K562 (cell line): ENCODE results near the gene MORC1. TPM values are rescaled to one million over a fixed set of nuclear protein-coding genes. Genes with fewer than 3 reads are reported as not detected.
"Not testable (repeated sequence)": the region's sequence is repeated elsewhere in the genome, so short reads cannot be mapped to it uniquely, and the experiment has no call there.

ENCODE experiments used
- ATAC-seq: fragments of 200-7000 bp; cut with Tn5 transposase; 3 replicates; pipeline ENCODE4 v1.9.1; 2020; ENCODE audit warnings: moderate library complexity
- BruUV-seq: library from RNA; stranded (reverse); fragments of 400-500 nt; replicated peaks from 2 replicates; lab custom pipeline; 2021; lab: Mats Ljungman, UMichigan
- CTCF ChIA-PET: fragments of 300-600 bp; formaldehyde crosslinking; extraction: SDS; loops from one replicate; lab custom pipeline; 2021; ENCODE audit warnings: low intra/inter-chr PET ratio; lab: Yijun Ruan, JAX
- POLR2A ChIA-PET: fragments of 300-600, 350-650 bp; sonication (Branson Sonifier 250); formaldehyde crosslinking; extraction: SDS; loops from one replicate; lab custom pipeline; 2021; ENCODE audit warnings: antibody characterized with exemption, inconsistent platforms; lab: Yijun Ruan, JAX
- DNase-seq, 4 experiments: peaks; one replicate each; pipeline versions ENCODE4 v3.0.0 to v3.0.0-alpha.2; 2011 to 2018; ENCODE audit warnings: low spot score in 3 of 4, mixed read lengths in 3 of 4; ENCODE audit errors: extremely low read depth in 1 of 4
- FAIRE-seq: peaks from 2 replicates; lab custom pipeline; 2011; peaks lifted over from hg19 to GRCh38; lab: Jason Lieb, UNC
- H2AFZ ChIP-seq: 2 replicates; pipeline ENCODE4 v1.6.0; 2011; ENCODE audit warnings: low read depth, low read length, control low read depth, inconsistent platforms
- H3K27ac ChIP-seq: fragments of 200-600 bp; 3 replicates; pipeline ENCODE4 v1.8.0; 2011; ENCODE audit warnings: low read depth, mild to moderate bottlenecking, control low read depth, inconsistent platforms, low read length, moderate library complexity, mixed read lengths; ENCODE audit errors: extremely low read depth
- H3K27me3 ChIP-seq, 2 experiments: fragments of 300-600 bp in 1 of 2; 2 replicates in 1 of 2; 3 replicates in 1 of 2; pipeline versions ENCODE4 v1.6.0 to v1.8.0; 2011; ENCODE audit warnings: inconsistent platforms in 2 of 2, low read length in 2 of 2, mild to moderate bottlenecking in 1 of 2, mixed read lengths in 1 of 2, moderate library complexity in 1 of 2; ENCODE audit not compliant: control insufficient read depth in 2 of 2, insufficient read depth in 2 of 2
- H3K36me3 ChIP-seq: fragments of 300-600 bp; 3 replicates; pipeline ENCODE4 v1.8.0; 2011; ENCODE audit warnings: mild to moderate bottlenecking, low read length, inconsistent platforms; ENCODE audit not compliant: control insufficient read depth, insufficient read depth
- H3K4me1 ChIP-seq, 2 experiments: fragments of 200-600 bp in 1 of 2; replicated peaks in 1 of 2; 2 replicates in 1 of 2; 3 replicates in 1 of 2; pipeline versions ENCODE4 v1.5.1 to v1.8.0; 2011; ENCODE audit warnings: inconsistent platforms in 2 of 2, low read length in 2 of 2, mild to moderate bottlenecking in 1 of 2, mixed read lengths in 1 of 2, moderate library complexity in 1 of 2; ENCODE audit not compliant: control insufficient read depth in 2 of 2, insufficient read depth in 2 of 2
- H3K4me2 ChIP-seq: 2 replicates; pipeline ENCODE4 v1.6.1; 2011; ENCODE audit warnings: low read length, control low read depth, inconsistent platforms, mixed read lengths; ENCODE audit not compliant: insufficient read depth
- H3K4me3 ChIP-seq: fragments of 200-600 bp; sonication (generic), shearing (Covaris generic); 2 replicates; pipeline ENCODE4 v1.5.1; 2016; ENCODE audit warnings: control low read depth, inconsistent platforms
- H3K79me2 ChIP-seq: fragments of 200-600 bp; 3 replicates; pipeline ENCODE4 v1.8.0; 2011; ENCODE audit warnings: low read length, inconsistent platforms; ENCODE audit not compliant: control insufficient read depth, insufficient read depth
- H3K9ac ChIP-seq, 2 experiments: 2 replicates each; pipeline versions ENCODE4 v1.6.0 to v1.6.1; 2011; ENCODE audit warnings: low read depth in 2 of 2, low read length in 2 of 2, control low read depth in 1 of 2, inconsistent platforms in 1 of 2, mild to moderate bottlenecking in 1 of 2, mixed read lengths in 1 of 2; ENCODE audit not compliant: insufficient read depth in 1 of 2
- H3K9me1 ChIP-seq: one replicate; pipeline ENCODE4 v1.6.0; 2011; ENCODE audit warnings: inconsistent platforms, mild to moderate bottlenecking, low read length, moderate library complexity; ENCODE audit not compliant: control insufficient read depth, insufficient read depth
- H3K9me3 ChIP-seq: replicated peaks from 2 replicates; pipeline ENCODE4 v1.5.1; 2011; ENCODE audit warnings: low read depth, low read length, inconsistent platforms; ENCODE audit not compliant: control insufficient read depth, insufficient read depth
- H4K20me1 ChIP-seq: replicated peaks from 2 replicates; pipeline ENCODE4 v1.6.1; 2011; ENCODE audit warnings: low read length, inconsistent platforms, mixed read lengths; ENCODE audit not compliant: control insufficient read depth, insufficient read depth
- BRD9 ChIP-seq: fragments of 450-650 bp; IDR thresholded peaks from 2 replicates; pipeline ENCODE4 v1.6.1; 2018; ENCODE audit warnings: low read depth; ENCODE audit not compliant: partially characterized antibody
- THRB ChIP-seq: fragments of 450-650 bp; formaldehyde crosslinking; conservative IDR thresholded peaks from 2 replicates; pipeline ENCODE4 v1.4.0; 2022; ENCODE audit warnings: mild to moderate bottlenecking, missing genetic modification characterization
- UBTF ChIP-seq, 2 experiments: IDR thresholded peaks; 2 replicates each; pipeline ENCODE4 v1.6.1; 2012; ENCODE audit warnings: improper control_type of control experiment in 2 of 2, low read depth in 2 of 2, low read length in 2 of 2, borderline replicate concordance in 1 of 2
- USF1 ChIP-seq: sonication (generic); formaldehyde crosslinking; IDR thresholded peaks from 2 replicates; pipeline ENCODE4 v1.9.0; 2022; ENCODE audit warnings: mild to moderate bottlenecking, missing genetic modification reagents
- ZNF143 ChIP-seq: sonication (generic); formaldehyde crosslinking; IDR thresholded peaks from 2 replicates; pipeline ENCODE4 v1.9.0; 2022; ENCODE audit warnings: mild to moderate bottlenecking, missing genetic modification reagents
- ZNF431 ChIP-seq: sonication (generic); formaldehyde crosslinking; IDR thresholded peaks from 2 replicates; pipeline ENCODE4 v1.8.0; 2022; ENCODE audit warnings: mild to moderate bottlenecking, missing genetic modification reagents
- WGBS: fragments of 100-300 bp; shearing (Covaris generic); methylation state at CpG from one replicate; pipeline ENCODE4 v1.1.6; 2016; ENCODE audit warnings: low coverage, mixed read lengths; ENCODE audit not compliant: insufficient coverage; ENCODE audit errors: missing lambda C conversion rate; 5-methylcytosine and 5-hydroxymethylcytosine counted together
- in situ Hi-C: fragments of 300-500 bp; cut with MboI; formaldehyde crosslinking; loops from 4 replicates; pipeline ENCODE4 v1.15.0; 2018; ENCODE audit warnings: inconsistent platforms, mixed read lengths
- intact Hi-C: fragments of 100-400 bp; cut with micrococcal nuclease; formaldehyde crosslinking; loops from 2 replicates; pipeline ENCODE4 v1.14.2; 2022
- polyA plus RNA-seq, 8 experiments: library from polyadenylated mRNA; depleted of rRNA in 4 of 8; stranded (reverse) in 5 of 8; unstranded in 3 of 8; fragments of >200 nt; fragmentation: Nextera tagmentation in 2 of 8; fragmentation: Illumina TruSeq in 1 of 8; extraction: Ambion mirVana in 2 of 8; extraction: Trizol in 1 of 8; gene quantifications; 2 replicates each; pipeline versions ENCODE4 v1.2.1 to v1.2.3, GENCODE V29; 2011 to 2014; ENCODE audit warnings: inconsistent platforms in 1 of 8, missing spikeins in 1 of 8
- total RNA-seq, 7 experiments: library from RNA; depleted of rRNA in 6 of 7; stranded (reverse); fragments of >200 nt in 6 of 7; fragmentation: Illumina TruSeq in 2 of 7; extraction: Trizol in 2 of 7; gene quantifications; 2 replicates each; pipeline versions ENCODE4 v1.2.1 to v1.2.3, GENCODE V29; 2011 to 2021; ENCODE audit warnings: low replicate concordance in 1 of 7
- TF ChIP-seq, protein P1 (sequence below): fragments of 250-450 bp; sonication (Bioruptor Pico); IDR thresholded peaks from 2 replicates; pipeline ENCODE4 v1.4.0; 2020; ENCODE audit warnings: mild to moderate bottlenecking

Gene MORC1
- total and polyA plus RNA-seq, 9 of the 15 experiments (the other 6 are each of a cell fraction or from before 2014, with no cell fraction given), result 0.08 to 0.41 (median 0.30) TPM; not detected in 1

DNA sequence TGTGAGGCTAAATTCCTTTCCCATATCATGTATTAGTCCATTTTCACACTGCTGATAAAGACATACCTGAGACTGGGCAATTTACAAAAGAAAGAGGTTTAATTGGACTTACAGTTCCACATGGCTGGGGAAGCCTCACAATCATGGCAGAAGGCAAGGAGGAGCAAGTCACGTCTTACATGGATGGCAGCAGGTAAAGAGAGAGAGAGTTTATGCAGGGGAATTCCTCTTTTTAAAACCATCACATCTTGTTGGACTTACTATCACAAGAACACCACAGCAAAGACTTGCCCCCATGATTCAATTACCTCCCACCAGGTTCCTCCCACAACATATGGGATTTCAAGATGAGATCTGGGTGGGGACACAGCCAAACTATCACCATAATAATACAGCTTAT, 37.8 kb downstream of the MORC1 start:
- in situ Hi-C loops, BruUV-seq, H3K27ac ChIP-seq, H3K9me1 ChIP-seq, H4K20me1 ChIP-seq, FAIRE-seq: not testable (repeated sequence)
- POLR2A ChIA-PET, result interaction anchor here (0.8 kb wide), 1 partner anchor 12 kb away, joined by 3 read pairs; no protein-coding TSS in a partner anchor
- peak; percentile 67; the same call in 1 of the 2 replicates for TF ChIP-seq ZNF431 (CRISPR knock-in tag)
- TF ChIP-seq, all 486 proteins: peak for 1; not testable (repeated sequence) for 485
- H3K9ac ChIP-seq, H3K4me1 ChIP-seq, H2AFZ ChIP-seq, H3K27me3 ChIP-seq, H3K79me2 ChIP-seq, H3K9me3 ChIP-seq, CTCF ChIA-PET, H3K4me2 ChIP-seq, H3K36me3 ChIP-seq, H3K4me3 ChIP-seq, ATAC-seq, DNase-seq: not testable (repeated sequence)
- intact Hi-C loops, result loop anchor here (5.0 kb wide), 1 partner anchor 593 kb away; no protein-coding TSS in a partner anchor
- WGBS, result 0% methylated on average over 1 of the region's 1 CpG

GRCh38 chr3:109073116-109073515, 44.8 kb downstream of the MORC1 start:
- no peak overlapping the region for H3K4me3 ChIP-seq
- ATAC-seq (no peak), DNase-seq (no peak), FAIRE-seq (no peak)
- H3K4me2 ChIP-seq, result no peak overlapping the region
- no peak overlapping the region for H2AFZ ChIP-seq
- ChIA-PET POLR2A (no interaction called here), CTCF (no interaction called here)
- no peak overlapping the region for H3K27ac ChIP-seq
- no peak overlapping the region for H3K9ac ChIP-seq
- no peaks in the 10 kb centered on the region for H3K27me3 ChIP-seq
- no peaks in the 10 kb centered on the region for H3K79me2 ChIP-seq
- H3K4me1 ChIP-seq, result no peaks in the 10 kb centered on the region
- BruUV-seq, result no TSS peak
- no peaks in the 10 kb centered on the region for H3K9me3 ChIP-seq
- H3K9me1 ChIP-seq, result no peaks in the 10 kb centered on the region
- no peaks in the 10 kb centered on the region for H3K36me3 ChIP-seq
- WGBS, result 0% methylated on average over 1 of the region's 1 CpG
- no peaks in the 10 kb centered on the region for H4K20me1 ChIP-seq
- in situ Hi-C loops (no loop called here), intact Hi-C loops (no loop called here)
- TF ChIP-seq, protein P1, sequence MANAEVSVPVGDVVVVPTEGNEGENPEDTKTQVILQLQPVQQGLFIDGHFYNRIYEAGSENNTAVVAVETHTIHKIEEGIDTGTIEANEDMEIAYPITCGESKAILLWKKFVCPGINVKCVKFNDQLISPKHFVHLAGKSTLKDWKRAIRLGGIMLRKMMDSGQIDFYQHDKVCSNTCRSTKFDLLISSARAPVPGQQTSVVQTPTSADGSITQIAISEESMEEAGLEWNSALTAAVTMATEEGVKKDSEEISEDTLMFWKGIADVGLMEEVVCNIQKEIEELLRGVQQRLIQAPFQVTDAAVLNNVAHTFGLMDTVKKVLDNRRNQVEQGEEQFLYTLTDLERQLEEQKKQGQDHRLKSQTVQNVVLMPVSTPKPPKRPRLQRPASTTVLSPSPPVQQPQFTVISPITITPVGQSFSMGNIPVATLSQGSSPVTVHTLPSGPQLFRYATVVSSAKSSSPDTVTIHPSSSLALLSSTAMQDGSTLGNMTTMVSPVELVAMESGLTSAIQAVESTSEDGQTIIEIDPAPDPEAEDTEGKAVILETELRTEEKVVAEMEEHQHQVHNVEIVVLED (CRISPR knock-in tag), result no peak
- TF ChIP-seq ZNF143 (no peak), BRD9 (no peak), UBTF (IDR thresholded peaks at IDR 0.05; ENCODE audit: borderline replicate concordance in 1 of 2, low read depth in 2 of 2, low read length in 2 of 2) (no peak), THRB (CRISPR knock-in tag) (no peak), USF1 (CRISPR knock-in tag) (no peak)
